ENCODE data around the gene IFRD1.

DNA sequence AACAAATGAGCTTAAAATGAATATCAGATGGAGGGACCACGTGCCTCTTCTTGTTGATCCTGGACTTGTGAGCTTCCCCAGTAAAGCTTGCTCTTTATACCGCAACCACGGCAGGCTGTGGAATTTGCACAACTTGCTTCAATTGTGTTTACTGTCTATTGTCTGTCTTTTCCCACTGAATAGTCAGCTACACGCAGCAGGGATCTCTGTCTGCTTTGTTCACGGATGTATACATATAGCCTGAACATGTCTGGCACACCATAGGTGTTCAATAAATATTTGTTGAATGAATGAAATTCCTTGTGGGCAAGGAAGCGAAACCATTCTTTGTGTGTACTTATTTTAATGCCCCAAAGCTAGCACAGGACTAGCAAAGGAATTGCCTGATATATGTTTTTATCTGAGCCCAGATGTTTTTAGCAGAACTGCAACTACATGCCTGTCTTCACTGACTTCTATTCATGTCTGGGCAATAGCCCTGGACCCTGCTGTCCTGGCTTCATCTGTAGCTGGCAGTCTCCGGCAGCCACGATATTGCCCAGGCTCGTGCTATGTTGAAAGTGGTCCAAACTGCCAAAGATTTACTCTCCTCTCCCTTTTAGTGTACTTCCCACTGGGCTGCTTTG lies 29.9 kb upstream of the IFRD1 start:
- TF ChIP-seq, protein P1, sequence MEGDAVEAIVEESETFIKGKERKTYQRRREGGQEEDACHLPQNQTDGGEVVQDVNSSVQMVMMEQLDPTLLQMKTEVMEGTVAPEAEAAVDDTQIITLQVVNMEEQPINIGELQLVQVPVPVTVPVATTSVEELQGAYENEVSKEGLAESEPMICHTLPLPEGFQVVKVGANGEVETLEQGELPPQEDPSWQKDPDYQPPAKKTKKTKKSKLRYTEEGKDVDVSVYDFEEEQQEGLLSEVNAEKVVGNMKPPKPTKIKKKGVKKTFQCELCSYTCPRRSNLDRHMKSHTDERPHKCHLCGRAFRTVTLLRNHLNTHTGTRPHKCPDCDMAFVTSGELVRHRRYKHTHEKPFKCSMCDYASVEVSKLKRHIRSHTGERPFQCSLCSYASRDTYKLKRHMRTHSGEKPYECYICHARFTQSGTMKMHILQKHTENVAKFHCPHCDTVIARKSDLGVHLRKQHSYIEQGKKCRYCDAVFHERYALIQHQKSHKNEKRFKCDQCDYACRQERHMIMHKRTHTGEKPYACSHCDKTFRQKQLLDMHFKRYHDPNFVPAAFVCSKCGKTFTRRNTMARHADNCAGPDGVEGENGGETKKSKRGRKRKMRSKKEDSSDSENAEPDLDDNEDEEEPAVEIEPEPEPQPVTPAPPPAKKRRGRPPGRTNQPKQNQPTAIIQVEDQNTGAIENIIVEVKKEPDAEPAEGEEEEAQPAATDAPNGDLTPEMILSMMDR (IDR thresholded peaks at IDR 0.05), result no peak
- no peak for TF ChIP-seq POLR2A (IDR thresholded peaks at IDR 0.05)
